HepG2 (cell line): ENCODE data around the gene TMEM134.

Source experiments
- BCL3 ChIP-seq: sonication (generic); formaldehyde crosslinking; IDR thresholded peaks from 2 replicates; pipeline ENCODE4 v1.5.1; 2020; ENCODE audit warnings: mild to moderate bottlenecking, missing genetic modification reagents, moderate library complexity
- CHD2 ChIP-seq: IDR thresholded peaks from 2 replicates; pipeline ENCODE4 v1.6.1; 2011; ENCODE audit warnings: low read depth, low read length, improper control_type of control experiment
- CTCF ChIP-seq: sonication (generic); formaldehyde crosslinking; IDR thresholded peaks from 2 replicates; pipeline ENCODE4 v1.5.0; 2020; ENCODE audit warnings: mild to moderate bottlenecking, missing genetic modification reagents, moderate library complexity
- HNRNPUL1 ChIP-seq: fragments of 200-400 bp; formaldehyde crosslinking; IDR thresholded peaks from 2 replicates; pipeline ENCODE4 v1.6.1; 2017; ENCODE audit warnings: low read depth, mild to moderate bottlenecking, low read length, moderate library complexity
- KDM1A ChIP-seq: IDR thresholded peaks from 2 replicates; pipeline ENCODE4 v1.6.1; 2016; ENCODE audit warnings: missing compliant biosample characterization
- KLF9 ChIP-seq: IDR thresholded peaks from 2 replicates; pipeline ENCODE4 v1.6.1; 2016; ENCODE audit warnings: low read depth
- MAX ChIP-seq: IDR thresholded peaks from 2 replicates; pipeline ENCODE4 v1.6.1; 2012; ENCODE audit warnings: inconsistent platforms
- MED8 ChIP-seq: sonication (generic); formaldehyde crosslinking; IDR thresholded peaks from 2 replicates; pipeline ENCODE4 v1.8.1; 2023; ENCODE audit warnings: mild to moderate bottlenecking, missing genetic modification reagents; ENCODE audit not compliant: insufficient replicate concordance
- RXRB ChIP-seq: IDR thresholded peaks from 2 replicates; pipeline ENCODE4 v1.6.1; 2016; ENCODE audit warnings: borderline replicate concordance, missing genetic modification reagents, missing compliant biosample characterization
- TERF1 ChIP-seq: sonication (generic); formaldehyde crosslinking; IDR thresholded peaks from 2 replicates; pipeline ENCODE4 v1.8.0; 2022; ENCODE audit warnings: mild to moderate bottlenecking, missing genetic modification reagents, moderate library complexity
- ZNF33A ChIP-seq: sonication (generic); formaldehyde crosslinking; IDR thresholded peaks from 2 replicates; pipeline ENCODE4 v1.5.1; 2020; ENCODE audit warnings: missing genetic modification reagents, mild to moderate bottlenecking, moderate library complexity, borderline replicate concordance
- ZNF570 ChIP-seq: sonication (generic); formaldehyde crosslinking; IDR thresholded peaks from 2 replicates; pipeline ENCODE4 v1.4.0; 2020; ENCODE audit warnings: mild to moderate bottlenecking, missing genetic modification reagents, borderline replicate concordance

GRCh38 chr11:67451658-67451976 lies 17.4 kb downstream of the TMEM134 start:
- TF ChIP-seq ZNF33A (CRISPR knock-in tag) (no peak), MAX (no peak), KLF9 (no peak), TERF1 (no peak), KDM1A (CRISPR knock-in tag) (no peak), HNRNPUL1 (no peak), CHD2 (no peak), RXRB (CRISPR knock-in tag) (no peak), BCL3 (CRISPR knock-in tag) (no peak), ZNF570 (CRISPR knock-in tag) (no peak), MED8 (CRISPR knock-in tag) (no peak), CTCF (no peak)
